ENCODE data around the gene KCNH5.

The KCNH5 gene

GRCh38 chr14:62947301-62947700 lies 98.0 kb downstream of the KCNH5 start:
- TF ChIP-seq CTCF (IDR thresholded peaks at IDR 0.05), result no peak

GRCh38 chr14:62946221-62946620 lies 99.0 kb downstream of the KCNH5 start:
- TF ChIP-seq CTCF (IDR thresholded peaks at IDR 0.05), result no peak

- no peak for TF ChIP-seq CTCF (IDR thresholded peaks at IDR 0.05)
Measured at GRCh38 chr14:62943202-62943601, 102.1 kb downstream of the KCNH5 start.

GRCh38 chr14:62939970-62940369 lies 105.3 kb downstream of the KCNH5 start:
- TF ChIP-seq CTCF (IDR thresholded peaks at IDR 0.05), result no peak

- TF ChIP-seq CTCF (IDR thresholded peaks at IDR 0.05), result no peak
Measured at GRCh38 chr14:62938778-62939177, 106.5 kb downstream of the KCNH5 start.

- no peak for TF ChIP-seq CTCF (IDR thresholded peaks at IDR 0.05)
Measured at GRCh38 chr14:62934439-62934838, 110.8 kb downstream of the KCNH5 start.

- no peak for TF ChIP-seq CTCF (IDR thresholded peaks at IDR 0.05)
Measured at GRCh38 chr14:62921466-62921865, 123.8 kb downstream of the KCNH5 start.

- TF ChIP-seq CTCF (IDR thresholded peaks at IDR 0.05), result no peak
Measured at GRCh38 chr14:62916551-62916950, 128.7 kb downstream of the KCNH5 start.
